ENCODE data around the gene POLR3H.

DNA sequence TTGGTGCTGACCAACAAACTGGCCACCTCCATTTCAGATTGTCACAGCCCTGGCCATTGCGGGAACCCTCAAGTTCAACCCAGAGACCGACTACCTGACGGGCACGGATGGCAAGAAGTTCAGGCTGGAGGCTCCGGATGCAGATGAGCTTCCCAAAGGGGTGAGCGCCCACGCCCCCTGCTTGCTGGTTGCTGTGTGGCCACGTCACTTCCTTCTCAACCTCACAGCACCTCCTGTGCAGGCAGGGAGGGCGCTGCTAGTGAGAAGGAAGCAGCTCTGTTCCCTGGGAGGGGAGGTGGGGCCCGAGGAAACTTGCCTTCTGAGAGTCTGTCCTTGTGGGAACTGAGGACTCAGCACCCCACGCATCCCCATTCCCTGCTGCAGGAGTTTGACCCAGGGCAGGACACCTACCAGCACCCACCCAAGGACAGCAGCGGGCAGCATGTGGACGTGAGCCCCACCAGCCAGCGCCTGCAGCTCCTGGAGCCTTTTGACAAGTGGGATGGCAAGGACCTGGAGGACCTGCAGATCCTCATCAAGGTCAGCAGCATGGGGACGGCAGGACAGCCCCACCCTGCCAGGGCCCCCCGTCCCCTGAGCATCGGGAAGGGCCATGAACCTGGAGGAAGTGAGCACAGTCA lies 19.3 kb downstream of the POLR3H start:
- TF ChIP-seq, protein P1, sequence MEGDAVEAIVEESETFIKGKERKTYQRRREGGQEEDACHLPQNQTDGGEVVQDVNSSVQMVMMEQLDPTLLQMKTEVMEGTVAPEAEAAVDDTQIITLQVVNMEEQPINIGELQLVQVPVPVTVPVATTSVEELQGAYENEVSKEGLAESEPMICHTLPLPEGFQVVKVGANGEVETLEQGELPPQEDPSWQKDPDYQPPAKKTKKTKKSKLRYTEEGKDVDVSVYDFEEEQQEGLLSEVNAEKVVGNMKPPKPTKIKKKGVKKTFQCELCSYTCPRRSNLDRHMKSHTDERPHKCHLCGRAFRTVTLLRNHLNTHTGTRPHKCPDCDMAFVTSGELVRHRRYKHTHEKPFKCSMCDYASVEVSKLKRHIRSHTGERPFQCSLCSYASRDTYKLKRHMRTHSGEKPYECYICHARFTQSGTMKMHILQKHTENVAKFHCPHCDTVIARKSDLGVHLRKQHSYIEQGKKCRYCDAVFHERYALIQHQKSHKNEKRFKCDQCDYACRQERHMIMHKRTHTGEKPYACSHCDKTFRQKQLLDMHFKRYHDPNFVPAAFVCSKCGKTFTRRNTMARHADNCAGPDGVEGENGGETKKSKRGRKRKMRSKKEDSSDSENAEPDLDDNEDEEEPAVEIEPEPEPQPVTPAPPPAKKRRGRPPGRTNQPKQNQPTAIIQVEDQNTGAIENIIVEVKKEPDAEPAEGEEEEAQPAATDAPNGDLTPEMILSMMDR (conservative IDR thresholded peaks at IDR 0.05; ENCODE audit: low read depth, low read length): no peak
- TF ChIP-seq CHD1 (IDR thresholded peaks at IDR 0.05; ENCODE audit: low read depth, low read length): no peak
- no peak for TF ChIP-seq RCOR1 (IDR thresholded peaks at IDR 0.05; ENCODE audit: insufficient replicate concordance, low read length)
- TF ChIP-seq NFE2L2 (IDR thresholded peaks at IDR 0.05; ENCODE audit: low read depth, low read length): no peak
- TF ChIP-seq POLR2A (IDR thresholded peaks at IDR 0.05; ENCODE audit: low read depth, low read length): no peak
- no peak for TF ChIP-seq USF2 (IDR thresholded peaks at IDR 0.05; ENCODE audit: low read depth, low read length)
- no peak for TF ChIP-seq RAD21 (IDR thresholded peaks at IDR 0.05; ENCODE audit: low read length)
- no peak for TF ChIP-seq SMC3 (IDR thresholded peaks at IDR 0.05; ENCODE audit: low read depth, low read length)
- no peak for TF ChIP-seq BHLHE40 (IDR thresholded peaks at IDR 0.05; ENCODE audit: low read depth, low read length)
- TF ChIP-seq RFX5 (IDR thresholded peaks at IDR 0.05; ENCODE audit: low read depth, low read length): no peak
- no peak for TF ChIP-seq MXI1 (IDR thresholded peaks at IDR 0.05; ENCODE audit: borderline replicate concordance, low read depth, low read length)
- no peak for TF ChIP-seq MAZ (IDR thresholded peaks at IDR 0.05; ENCODE audit: borderline replicate concordance, low read depth, low read length)
